ENCODE data around the gene HBEGF.

The HBEGF gene

DNA sequence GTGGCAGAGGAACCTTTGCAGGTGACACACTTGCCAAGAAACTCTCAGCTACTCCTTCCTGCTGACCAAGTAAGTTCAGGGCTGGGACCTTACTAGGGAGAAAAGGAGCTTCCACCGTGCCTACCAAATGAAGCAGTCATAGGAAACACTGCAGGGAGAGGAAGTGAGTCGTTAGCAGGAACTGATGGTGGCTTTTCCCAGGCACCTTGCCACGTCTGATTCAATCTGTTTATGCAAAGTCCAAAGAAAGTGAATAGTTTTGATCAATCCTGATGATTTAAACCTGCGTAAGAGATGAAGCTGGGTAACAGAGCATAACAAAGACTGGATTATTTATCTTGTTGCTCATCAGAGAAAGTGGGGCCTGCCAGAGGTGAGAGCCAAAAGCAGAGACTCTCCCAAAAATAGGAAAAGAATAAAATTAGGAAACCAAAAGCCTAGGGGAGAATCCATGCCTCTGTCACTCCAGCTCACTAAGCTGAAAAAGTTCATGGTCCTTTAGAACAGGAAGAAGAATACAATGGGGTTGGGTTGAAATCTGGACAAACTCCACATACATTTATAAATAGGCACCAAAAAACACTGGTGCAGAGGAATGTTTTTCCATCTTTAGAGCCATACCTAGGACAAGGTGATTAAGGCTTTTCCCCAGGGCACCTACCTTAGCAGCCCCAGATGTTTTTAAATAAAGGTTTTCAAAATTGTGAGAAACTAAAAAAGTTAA, 34.2 kb downstream of the HBEGF start:
- H3K27me3 ChIP-seq (ENCODE audit: insufficient read depth, low read length) = no peaks in the 10 kb centered on the region
- no peak overlapping the region for H3K9ac ChIP-seq (ENCODE audit: low read depth, low read length)
- H3K36me3 ChIP-seq (ENCODE audit: insufficient read depth, low read depth, low read length) = no peaks in the 10 kb centered on the region
- peaks cover 7% of the 10 kb centered on the region; the same call in 1 of the 2 replicates for H3K4me1 ChIP-seq (ENCODE audit: insufficient read depth, low read length)
- no peak overlapping the region for H3K4me3 ChIP-seq (ENCODE audit: low read length)
- no peak overlapping the region for H3K27ac ChIP-seq (ENCODE audit: low read length)
- H3K9me3 ChIP-seq (ENCODE audit: insufficient read depth, low read depth, low read length) = no peaks in the 10 kb centered on the region

GRCh38 chr5:140311011-140311467, 35.4 kb downstream of the HBEGF start:
- H3K9me3 ChIP-seq (ENCODE audit: insufficient read depth, low read depth, low read length) = no peaks in the 10 kb centered on the region
- no peak overlapping the region for H3K27ac ChIP-seq (ENCODE audit: low read length)
- no peaks in the 10 kb centered on the region for H3K27me3 ChIP-seq (ENCODE audit: insufficient read depth, low read length)
- no peaks in the 10 kb centered on the region for H3K36me3 ChIP-seq (ENCODE audit: insufficient read depth, low read depth, low read length)
- H3K4me1 ChIP-seq (ENCODE audit: insufficient read depth, low read length) = peaks cover 7% of the 10 kb centered on the region; the same call in 1 of the 2 replicates
- H3K9ac ChIP-seq (ENCODE audit: low read depth, low read length) = no peak overlapping the region
- no peak overlapping the region for H3K4me3 ChIP-seq (ENCODE audit: low read length)

DNA sequence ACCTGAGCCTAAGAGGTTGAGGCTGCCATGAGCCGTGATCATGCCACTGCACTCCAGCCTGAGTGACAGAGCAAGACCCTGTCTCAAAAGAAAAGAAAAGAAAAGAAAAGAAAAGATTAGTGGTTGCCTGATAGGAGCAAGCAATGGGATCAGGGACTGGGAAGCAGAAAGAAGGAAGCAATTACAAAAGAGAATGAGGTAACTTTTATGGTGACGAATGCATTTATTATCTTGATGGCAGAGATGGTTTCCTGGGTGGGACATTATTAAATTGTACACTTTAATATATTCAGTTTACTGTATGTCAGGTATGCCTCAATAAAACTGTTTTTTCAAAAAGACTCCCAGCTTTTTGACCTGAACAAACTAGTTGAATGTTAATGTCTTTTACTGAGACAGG, 36.0 kb downstream of the HBEGF start:
- peaks cover 7% of the 10 kb centered on the region; the same call in 1 of the 2 replicates for H3K4me1 ChIP-seq (ENCODE audit: insufficient read depth, low read length)
- no peak overlapping the region for H3K27ac ChIP-seq (ENCODE audit: low read length)
- H3K27me3 ChIP-seq (ENCODE audit: insufficient read depth, low read length) = no peaks in the 10 kb centered on the region
- no peaks in the 10 kb centered on the region for H3K9me3 ChIP-seq (ENCODE audit: insufficient read depth, low read depth, low read length)
- H3K36me3 ChIP-seq (ENCODE audit: insufficient read depth, low read depth, low read length) = no peaks in the 10 kb centered on the region
- H3K4me3 ChIP-seq (ENCODE audit: low read length) = no peak overlapping the region
- H3K9ac ChIP-seq (ENCODE audit: low read depth, low read length) = no peak overlapping the region

DNA sequence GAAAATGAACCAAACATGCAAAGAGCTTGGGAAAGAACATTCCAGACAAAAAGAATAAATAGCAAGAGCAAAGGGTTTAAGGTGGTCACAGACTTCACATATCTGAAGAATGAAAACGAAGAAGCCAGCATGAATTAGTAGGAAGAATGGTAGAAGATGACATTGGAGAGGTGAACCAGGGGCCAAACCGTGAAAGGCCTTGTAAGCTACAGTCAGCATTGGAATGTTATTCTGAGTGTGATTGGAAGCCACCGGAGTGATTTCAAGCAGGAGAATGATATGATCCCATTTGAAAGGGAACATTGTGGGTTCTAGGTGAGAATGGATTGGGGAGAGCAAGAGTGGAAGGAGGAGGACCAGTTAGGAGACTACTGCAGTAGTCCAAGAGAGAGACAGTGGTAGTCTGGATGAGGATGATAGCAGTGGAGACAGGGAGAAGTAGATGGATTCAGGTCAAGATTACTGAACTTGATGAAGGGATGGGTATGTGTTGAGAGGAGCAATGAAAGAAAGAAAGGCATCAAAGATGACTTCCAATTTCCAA, 36.6 kb downstream of the HBEGF start:
- H3K9me3 ChIP-seq (ENCODE audit: insufficient read depth, low read depth, low read length) = no peaks in the 10 kb centered on the region
- peaks cover 7% of the 10 kb centered on the region; the same call in 1 of the 2 replicates for H3K4me1 ChIP-seq (ENCODE audit: insufficient read depth, low read length)
- H3K27ac ChIP-seq (ENCODE audit: low read length) = no peak overlapping the region
- no peaks in the 10 kb centered on the region for H3K36me3 ChIP-seq (ENCODE audit: insufficient read depth, low read depth, low read length)
- no peak overlapping the region for H3K9ac ChIP-seq (ENCODE audit: low read depth, low read length)
- H3K27me3 ChIP-seq (ENCODE audit: insufficient read depth, low read length) = no peaks in the 10 kb centered on the region
- H3K4me3 ChIP-seq (ENCODE audit: low read length) = no peak overlapping the region

- H3K4me3 ChIP-seq (ENCODE audit: low read length) = no peak overlapping the region
- H3K36me3 ChIP-seq (ENCODE audit: insufficient read depth, low read depth, low read length) = no peaks in the 10 kb centered on the region
- H3K9me3 ChIP-seq (ENCODE audit: insufficient read depth, low read depth, low read length) = no peaks in the 10 kb centered on the region
- H3K27ac ChIP-seq (ENCODE audit: low read length) = no peak overlapping the region
- H3K4me1 ChIP-seq (ENCODE audit: insufficient read depth, low read length) = peaks cover 6% of the 10 kb centered on the region; the same call in 1 of the 2 replicates
- H3K27me3 ChIP-seq (ENCODE audit: insufficient read depth, low read length) = no peaks in the 10 kb centered on the region
- H3K9ac ChIP-seq (ENCODE audit: low read depth, low read length) = no peak overlapping the region
These were observed 40.9 kb downstream of the HBEGF start for GRCh38 chr5:140305471-140305870.

DNA sequence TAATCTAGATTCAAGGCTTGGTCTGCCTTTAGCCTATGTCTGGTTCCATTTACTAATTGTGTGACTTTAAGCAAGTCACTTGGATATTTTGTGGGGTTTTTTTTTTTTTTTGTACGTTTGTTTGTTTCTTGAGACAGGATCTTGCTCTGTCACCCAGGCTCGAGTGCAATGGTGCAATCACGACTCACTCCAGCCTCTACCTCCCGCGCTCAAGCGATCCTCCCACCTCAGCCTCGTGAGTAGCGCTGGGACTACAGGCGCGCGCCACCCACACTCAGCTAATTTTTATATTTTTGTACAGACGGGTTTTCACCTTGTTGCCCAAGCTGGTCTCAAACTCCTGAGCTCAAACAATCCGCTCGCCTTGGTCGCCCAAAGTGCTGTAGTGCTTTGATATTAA, 42.4 kb downstream of the HBEGF start:
- Histone ChIP-seq H3K36me3 (ENCODE audit: insufficient read depth, low read depth, low read length) (peaks cover 10% of the 10 kb centered on the region; the same call in 1 of the 2 replicates), H3K27me3 (ENCODE audit: insufficient read depth, low read length) (no peaks in the 10 kb centered on the region), H3K9ac (ENCODE audit: low read depth, low read length) (no peak overlapping the region), H3K9me3 (ENCODE audit: insufficient read depth, low read depth, low read length) (no peaks in the 10 kb centered on the region), H3K4me1 (ENCODE audit: insufficient read depth, low read length) (peaks cover 6% of the 10 kb centered on the region; the same call in 1 of the 2 replicates), H3K4me3 (ENCODE audit: low read length) (no peak overlapping the region), H3K27ac (ENCODE audit: low read length) (no peak overlapping the region)

GRCh38 chr5:140302786-140303639, 43.4 kb downstream of the HBEGF start, which contains the start of gene PFDN1:
Gene PFDN1, minus strand, starts transcription at chr5:140303101. Its CDS starts 28 bp downstream, at chr5:140303073.
- Histone ChIP-seq H3K36me3 (ENCODE audit: insufficient read depth, low read depth, low read length) (peaks cover 20% of the 10 kb centered on the region), H3K27ac (ENCODE audit: low read length) (peak within 1 kb of the TSS; percentile 17), H3K4me3 (ENCODE audit: low read length) (peak within 1 kb of the TSS; percentile 99), H3K27me3 (ENCODE audit: insufficient read depth, low read length) (no peaks in the 10 kb centered on the region), H3K9me3 (ENCODE audit: insufficient read depth, low read depth, low read length) (no peaks in the 10 kb centered on the region), H3K4me1 (ENCODE audit: insufficient read depth, low read length) (peaks cover 6% of the 10 kb centered on the region), H3K9ac (ENCODE audit: low read depth, low read length) (peak within 1 kb of the TSS; percentile 94)

DNA sequence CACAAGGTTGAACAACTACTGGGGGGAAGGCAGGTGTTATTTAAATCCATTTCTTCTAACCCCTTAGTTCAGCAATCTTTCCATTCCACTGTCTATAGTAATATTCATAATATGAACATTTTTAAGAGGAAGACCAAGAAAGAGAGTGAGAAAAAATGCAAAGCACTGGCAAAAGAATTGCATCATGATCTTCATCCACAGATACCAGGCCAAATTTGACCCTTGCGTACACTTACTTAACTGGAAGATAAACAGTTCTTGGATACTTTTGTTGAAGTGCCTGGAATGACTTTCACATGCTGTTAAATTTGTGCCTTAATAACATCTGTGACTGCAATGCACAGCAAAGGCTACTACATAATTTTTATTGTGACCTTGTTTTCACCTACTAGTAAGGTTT, 45.3 kb downstream of the HBEGF start:
- no peak overlapping the region for H3K4me3 ChIP-seq (ENCODE audit: low read length)
- peaks cover 24% of the 10 kb centered on the region for H3K36me3 ChIP-seq (ENCODE audit: insufficient read depth, low read depth, low read length)
- H3K9me3 ChIP-seq (ENCODE audit: insufficient read depth, low read depth, low read length) = no peaks in the 10 kb centered on the region
- no peak overlapping the region for H3K27ac ChIP-seq (ENCODE audit: low read length)
- H3K4me1 ChIP-seq (ENCODE audit: insufficient read depth, low read length) = peaks cover 9% of the 10 kb centered on the region
- no peaks in the 10 kb centered on the region for H3K27me3 ChIP-seq (ENCODE audit: insufficient read depth, low read length)
- no peak overlapping the region for H3K9ac ChIP-seq (ENCODE audit: low read depth, low read length)

DNA sequence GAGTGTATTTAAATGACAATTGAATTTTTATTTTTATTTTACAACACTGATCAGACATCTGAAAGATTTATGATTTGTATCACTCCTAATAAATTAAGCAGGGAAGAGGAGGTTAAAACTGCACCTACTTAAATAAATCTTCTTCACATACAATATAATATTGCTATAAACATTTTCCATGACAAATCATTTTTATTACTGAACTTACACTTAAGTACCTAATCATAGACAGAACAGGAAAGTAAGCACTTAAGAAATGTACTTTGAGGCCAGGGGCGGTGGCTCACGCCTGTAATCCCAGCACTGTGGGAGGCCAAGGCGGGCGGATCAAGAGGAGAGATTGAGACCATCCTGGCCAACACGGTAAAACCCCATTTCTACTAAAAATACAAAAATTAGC, 47.3 kb downstream of the HBEGF start:
- Histone ChIP-seq H3K9ac (ENCODE audit: low read depth, low read length) (no peak overlapping the region), H3K4me1 (ENCODE audit: insufficient read depth, low read length) (peaks cover 9% of the 10 kb centered on the region), H3K4me3 (ENCODE audit: low read length) (no peak overlapping the region), H3K27ac (ENCODE audit: low read length) (no peak overlapping the region), H3K27me3 (ENCODE audit: insufficient read depth, low read length) (no peaks in the 10 kb centered on the region), H3K9me3 (ENCODE audit: insufficient read depth, low read depth, low read length) (no peaks in the 10 kb centered on the region), H3K36me3 (ENCODE audit: insufficient read depth, low read depth, low read length) (peaks cover 24% of the 10 kb centered on the region)

GRCh38 chr5:140298183-140298601, 48.2 kb downstream of the HBEGF start:
- Histone ChIP-seq H3K4me1 (ENCODE audit: insufficient read depth, low read length) (peaks cover 15% of the 10 kb centered on the region), H3K27ac (ENCODE audit: low read length) (no peak overlapping the region)

GRCh38 chr5:140297283-140297682, 49.1 kb downstream of the HBEGF start:
- Histone ChIP-seq H3K9me3 (ENCODE audit: insufficient read depth, low read depth, low read length) (no peaks in the 10 kb centered on the region), H3K27ac (ENCODE audit: low read length) (no peak overlapping the region), H3K4me3 (ENCODE audit: low read length) (no peak overlapping the region), H3K36me3 (ENCODE audit: insufficient read depth, low read depth, low read length) (peaks cover 24% of the 10 kb centered on the region), H3K4me1 (ENCODE audit: insufficient read depth, low read length) (peaks cover 18% of the 10 kb centered on the region), H3K27me3 (ENCODE audit: insufficient read depth, low read length) (no peaks in the 10 kb centered on the region), H3K9ac (ENCODE audit: low read depth, low read length) (no peak overlapping the region)

More at GRCh38 chr5:140298183-140298601, 48.2 kb downstream of the HBEGF start:
- Histone ChIP-seq H3K27me3 (ENCODE audit: insufficient read depth, low read length) (no peaks in the 10 kb centered on the region), H3K9ac (ENCODE audit: low read depth, low read length) (no peak overlapping the region), H3K36me3 (ENCODE audit: insufficient read depth, low read depth, low read length) (peaks cover 24% of the 10 kb centered on the region), H3K9me3 (ENCODE audit: insufficient read depth, low read depth, low read length) (no peaks in the 10 kb centered on the region), H3K4me3 (ENCODE audit: low read length) (no peak overlapping the region)
